Measurements from ENCODE around the gene ABCB8.

Gene ABCB8

GRCh38 chr7:151003572-151003971 is 24.7 kb upstream of the ABCB8 start:
- no peak for DNase-seq (ENCODE audit: extremely low spot score)
- ChIA-PET POLR2A (no interaction called here), CTCF (interaction anchor here (1.0 kb wide), 1 partner anchor 9 kb away, joined by 3 read pairs; no protein-coding TSS in a partner anchor)
- TF ChIP-seq SP1 (IDR thresholded peaks at IDR 0.05) (no peak), ARNT (IDR thresholded peaks at IDR 0.05) (peak; percentile 16; the same call in 1 of the 2 replicates)

- TF ChIP-seq ELF4 (IDR thresholded peaks at IDR 0.05) (no peak), NFRKB (IDR thresholded peaks at IDR 0.05) (no peak), ARNT (IDR thresholded peaks at IDR 0.05) (no peak), FOXK2 (IDR thresholded peaks at IDR 0.05) (no peak), LEF1 (IDR thresholded peaks at IDR 0.05; ENCODE audit: borderline replicate concordance) (no peak), SUZ12 (IDR thresholded peaks at IDR 0.05) (no peak), PKNOX1 (IDR thresholded peaks at IDR 0.05) (no peak), L3MBTL2 (conservative IDR thresholded peaks at IDR 0.05) (no peak), TARDBP (IDR thresholded peaks at IDR 0.05) (no peak), ZNF384 (IDR thresholded peaks at IDR 0.05) (no peak)
- CTCF ChIA-PET = interaction anchor here (6.7 kb wide), 1 partner anchor 12 kb away, joined by 40 read pairs; no protein-coding TSS in a partner anchor
- DNase-seq (ENCODE audit: extremely low spot score) = no peak
- POLR2A ChIA-PET = no interaction called here
These were observed 22.7 kb upstream of the ABCB8 start for GRCh38 chr7:151005566-151005965.

DNA sequence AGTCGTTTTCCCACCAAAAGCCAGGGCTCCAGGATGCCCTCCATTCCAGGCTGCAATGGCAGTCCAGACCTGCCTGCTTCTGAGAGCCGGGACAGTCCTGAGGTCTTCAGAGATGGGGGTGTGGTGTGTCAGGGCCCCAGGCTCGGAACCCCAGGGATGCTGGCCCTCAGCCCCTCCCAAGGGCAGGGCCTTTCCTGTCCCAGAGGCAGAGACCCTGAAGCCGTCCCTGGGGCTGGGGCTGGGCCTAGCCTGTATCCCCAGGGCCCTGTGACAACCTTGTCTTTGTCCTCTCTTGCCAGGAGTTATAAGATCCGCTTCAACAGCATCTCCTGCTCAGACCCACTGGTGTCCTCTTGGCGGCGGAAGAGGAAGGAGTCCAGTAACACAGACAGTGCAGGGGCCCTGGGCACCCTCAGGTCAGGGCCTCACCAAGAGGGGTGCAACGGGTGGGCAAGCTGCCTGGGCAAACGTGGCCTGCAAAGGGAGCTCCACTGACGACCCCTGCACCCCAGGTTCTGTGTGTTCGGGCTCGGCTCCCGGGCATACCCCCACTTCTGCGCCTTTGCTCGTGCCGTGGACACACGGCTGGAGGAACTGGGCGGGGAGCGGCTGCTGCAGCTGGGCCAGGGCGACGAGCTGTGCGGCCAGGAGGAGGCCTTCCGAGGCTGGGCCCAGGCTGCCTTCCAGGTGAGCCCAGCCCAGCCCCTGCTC is 21.5 kb upstream of the ABCB8 start:
- POLR2A ChIA-PET = no interaction called here
- CTCF ChIA-PET = interaction anchor here (0.9 to 6.7 kb wide), 2 partner anchors 11 to 44 kb away, joined by 4 to 40 read pairs; no protein-coding TSS in a partner anchor
- no peak for TF ChIP-seq FOXK2 (IDR thresholded peaks at IDR 0.05)
- TF ChIP-seq PKNOX1 (IDR thresholded peaks at IDR 0.05) = no peak
- TF ChIP-seq ELF4 (IDR thresholded peaks at IDR 0.05) = no peak
- TF ChIP-seq FOXM1 (IDR thresholded peaks at IDR 0.05; ENCODE audit: borderline replicate concordance) = no peak
- TF ChIP-seq SUZ12 (IDR thresholded peaks at IDR 0.05) = no peak
- no peak for TF ChIP-seq ZNF384 (IDR thresholded peaks at IDR 0.05)
- TF ChIP-seq NFRKB (IDR thresholded peaks at IDR 0.05) = no peak
- TF ChIP-seq ARNT (IDR thresholded peaks at IDR 0.05) = no peak
- TF ChIP-seq L3MBTL2 (conservative IDR thresholded peaks at IDR 0.05) = no peak
- DNase-seq (ENCODE audit: extremely low spot score) = no peak

DNA sequence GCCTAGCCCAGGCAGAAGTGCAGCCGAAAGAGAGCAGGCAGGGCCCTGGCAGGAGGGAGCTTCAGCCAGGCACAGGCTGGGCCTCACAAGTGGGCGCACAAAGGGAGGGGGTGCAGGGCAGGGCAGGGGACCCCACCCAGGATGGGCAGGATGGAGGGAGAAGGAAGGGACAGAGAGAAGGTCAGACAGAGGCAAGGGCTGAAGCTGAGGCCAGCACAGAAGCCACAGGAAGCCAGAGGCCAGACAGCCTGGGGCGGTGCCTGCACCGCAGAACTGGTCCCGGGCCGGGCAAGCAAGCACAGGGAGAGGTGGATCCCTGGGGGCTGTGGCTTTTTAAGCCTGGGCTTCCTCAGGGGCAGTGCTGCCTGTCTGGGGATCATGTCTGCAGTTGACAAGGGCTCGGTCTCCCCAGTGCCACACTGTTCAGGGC is 20.8 kb upstream of the ABCB8 start:
- DNase-seq (ENCODE audit: extremely low spot score) = no peak
- CTCF ChIA-PET = interaction anchor here (0.9 to 6.7 kb wide), 3 partner anchors 11 to 45 kb away, joined by 3 to 40 read pairs (median 4); no protein-coding TSS in a partner anchor
- TF ChIP-seq L3MBTL2 (conservative IDR thresholded peaks at IDR 0.05) = no peak
- TF ChIP-seq TARDBP (IDR thresholded peaks at IDR 0.05) = no peak
- no peak for TF ChIP-seq FOXA1 (IDR thresholded peaks at IDR 0.05)
- TF ChIP-seq SP1 (IDR thresholded peaks at IDR 0.05) = no peak
- TF ChIP-seq BHLHE40 (IDR thresholded peaks at IDR 0.05; ENCODE audit: borderline replicate concordance) = no peak
- no peak for TF ChIP-seq FOXK2 (IDR thresholded peaks at IDR 0.05)
- TF ChIP-seq SUZ12 (IDR thresholded peaks at IDR 0.05) = no peak
- no peak for TF ChIP-seq ELF4 (IDR thresholded peaks at IDR 0.05)
- no peak for TF ChIP-seq NFRKB (IDR thresholded peaks at IDR 0.05)
- no peak for TF ChIP-seq HDGF (IDR thresholded peaks at IDR 0.05; ENCODE audit: borderline replicate concordance)
- TF ChIP-seq ARNT (IDR thresholded peaks at IDR 0.05) = no peak
- TF ChIP-seq ZNF384 (IDR thresholded peaks at IDR 0.05) = no peak
- TF ChIP-seq FOXM1 (IDR thresholded peaks at IDR 0.05; ENCODE audit: borderline replicate concordance) = no peak
- no peak for TF ChIP-seq LEF1 (IDR thresholded peaks at IDR 0.05; ENCODE audit: borderline replicate concordance)
- no peak for TF ChIP-seq CTBP1 (IDR thresholded peaks at IDR 0.05; ENCODE audit: borderline replicate concordance)

DNA sequence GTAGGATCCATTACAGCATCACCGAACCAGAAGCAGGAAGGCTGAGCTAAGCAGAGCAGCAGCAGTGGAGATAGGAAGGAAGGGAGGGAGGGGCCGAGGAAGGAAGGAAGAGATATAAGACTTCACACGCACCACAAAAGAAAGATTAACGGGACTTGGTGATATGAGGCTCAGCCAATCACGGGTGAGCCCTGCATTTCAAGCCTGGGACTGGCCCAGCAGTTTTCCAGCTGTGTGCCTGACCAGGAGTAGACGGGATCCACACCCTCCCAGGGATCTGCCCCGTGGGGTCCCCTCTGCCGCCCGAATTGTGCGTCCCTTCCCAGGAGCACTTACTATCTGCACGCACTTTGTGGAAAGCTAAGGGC is 20.1 kb upstream of the ABCB8 start:
- TF ChIP-seq SP1 (IDR thresholded peaks at IDR 0.05) = no peak
- no peak for TF ChIP-seq NFRKB (IDR thresholded peaks at IDR 0.05)
- no peak for TF ChIP-seq PKNOX1 (IDR thresholded peaks at IDR 0.05)
- TF ChIP-seq LEF1 (IDR thresholded peaks at IDR 0.05; ENCODE audit: borderline replicate concordance) = no peak
- no peak for TF ChIP-seq BHLHE40 (IDR thresholded peaks at IDR 0.05; ENCODE audit: borderline replicate concordance)
- TF ChIP-seq ARNT (IDR thresholded peaks at IDR 0.05) = no peak
- TF ChIP-seq SUZ12 (IDR thresholded peaks at IDR 0.05) = no peak
- DNase-seq (ENCODE audit: extremely low spot score) = no peak
- POLR2A ChIA-PET = interaction anchor here (1.1 kb wide), 1 partner anchor 12 kb away, joined by 4 read pairs; no protein-coding TSS in a partner anchor
- CTCF ChIA-PET = interaction anchor here (1.0 to 6.7 kb wide), 4 partner anchors 10 to 19 kb away, joined by 3 to 40 read pairs (median 3); no protein-coding TSS in a partner anchor

More for the DNA sequence above, 20.8 kb upstream of the ABCB8 start:
- POLR2A ChIA-PET = interaction anchor here (1.1 kb wide), 1 partner anchor 13 kb away, joined by 4 read pairs; no protein-coding TSS in a partner anchor

GRCh38 chr7:151008511-151009323 is 19.5 kb upstream of the ABCB8 start:
- TF ChIP-seq HDGF (IDR thresholded peaks at IDR 0.05; ENCODE audit: borderline replicate concordance) (no peak), LEF1 (IDR thresholded peaks at IDR 0.05; ENCODE audit: borderline replicate concordance) (no peak), FOXM1 (IDR thresholded peaks at IDR 0.05; ENCODE audit: borderline replicate concordance) (peak; percentile 71; the same call in 1 of the 2 replicates), FOXK2 (IDR thresholded peaks at IDR 0.05) (no peak)
- peak; percentile 55 for DNase-seq (ENCODE audit: extremely low spot score)
- ChIA-PET POLR2A (interaction anchor here (1.1 to 2.0 kb wide), 2 partner anchors 12 to 20 kb away, joined by 4 to 10 read pairs; partner anchors contain the start of gene ABCB8), CTCF (interaction anchor here (1.0 to 6.7 kb wide), 5 partner anchors 9 to 23 kb away, joined by 3 to 40 read pairs (median 3); no protein-coding TSS in a partner anchor)
